H54 (cell line): Measurements from ENCODE around the gene TMEM181.
"Not testable (repeated sequence)": the region's sequence is repeated elsewhere in the genome, so short reads cannot be mapped to it uniquely, and the experiment has no call there.

Experiments
- DNase-seq: peaks from one replicate; pipeline ENCODE4 v3.0.0; 2011; ENCODE audit warnings: low spot score, mixed read lengths; ENCODE audit not compliant: insufficient read length
- FAIRE-seq: peaks from 3 replicates; lab custom pipeline; 2011; peaks lifted over from hg19 to GRCh38; lab: Jason Lieb, UNC
- POLR2A ChIP-seq: IDR thresholded peaks from 2 replicates; pipeline ENCODE4 v1.6.1; 2011; ENCODE audit warnings: low read depth, mild to moderate bottlenecking, low read length

Gene TMEM181

GRCh38 chr6:158548418-158549161, 11.3 kb upstream of the TMEM181 start:
- DNase-seq (no peak), FAIRE-seq (no peak)
- no peak for TF ChIP-seq POLR2A

- no peak for TF ChIP-seq POLR2A
- FAIRE-seq (no peak), DNase-seq (no peak)
These were observed 7.7 kb upstream of the TMEM181 start for GRCh38 chr6:158552055-158552795.

- DNase-seq: no peak
- no peak for TF ChIP-seq POLR2A
These were observed 7.1 kb upstream of the TMEM181 start for GRCh38 chr6:158552796-158553138.

GRCh38 chr6:158554611-158555361, 5.1 kb upstream of the TMEM181 start:
- TF ChIP-seq POLR2A: no peak

More at GRCh38 chr6:158552796-158553138, 7.1 kb upstream of the TMEM181 start:
- no peak for FAIRE-seq

GRCh38 chr6:158556113-158556512, 3.8 kb upstream of the TMEM181 start:
- no peak for TF ChIP-seq POLR2A
- DNase-seq (no peak), FAIRE-seq (no peak)

More at GRCh38 chr6:158554611-158555361, 5.1 kb upstream of the TMEM181 start:
- FAIRE-seq (no peak), DNase-seq (no peak)

- DNase-seq, FAIRE-seq: not testable (repeated sequence)
These were observed 2.8 kb upstream of the TMEM181 start for GRCh38 chr6:158557110-158557509.

- no peak for TF ChIP-seq POLR2A
- no peak for DNase-seq
- FAIRE-seq: no peak
These were observed 2.0 kb upstream of the TMEM181 start for GRCh38 chr6:158557927-158558326.

- FAIRE-seq (no peak), DNase-seq (no peak)
- no peak for TF ChIP-seq POLR2A
These were observed 1.2 kb upstream of the TMEM181 start for GRCh38 chr6:158558415-158559306.

GRCh38 chr6:158559338-158559894, 475 bp upstream of the TMEM181 start:
- FAIRE-seq (no peak), DNase-seq (no peak)
- no peak for TF ChIP-seq POLR2A

GRCh38 chr6:158560836-158561320, 987 bp downstream of the TMEM181 start:
- no peak for FAIRE-seq
- TF ChIP-seq POLR2A: no peak

GRCh38 chr6:158561321-158561884, 1.5 kb downstream of the TMEM181 start:
- FAIRE-seq (no peak), DNase-seq (no peak)
- TF ChIP-seq POLR2A: no peak

More at GRCh38 chr6:158560836-158561320, 987 bp downstream of the TMEM181 start:
- DNase-seq: no peak

- no peak for DNase-seq
- TF ChIP-seq POLR2A: no peak
- FAIRE-seq: no peak
These were observed 2.0 kb downstream of the TMEM181 start for GRCh38 chr6:158561938-158562337.
